HG03442 (cell line): ENCODE data around the gene DPF3.
A peak's percentile ranks its signal among the peaks of the same experiment; 100 is the strongest.

Experiments
- ATAC-seq: cut with Tn5 transposase; IDR thresholded peaks from one replicate; pipeline ENCODE4 v1.9.1; 2021; ENCODE audit warnings: mild to moderate bottlenecking, moderate library complexity; ENCODE audit not compliant: unreplicated experiment

The DPF3 gene

DNA sequence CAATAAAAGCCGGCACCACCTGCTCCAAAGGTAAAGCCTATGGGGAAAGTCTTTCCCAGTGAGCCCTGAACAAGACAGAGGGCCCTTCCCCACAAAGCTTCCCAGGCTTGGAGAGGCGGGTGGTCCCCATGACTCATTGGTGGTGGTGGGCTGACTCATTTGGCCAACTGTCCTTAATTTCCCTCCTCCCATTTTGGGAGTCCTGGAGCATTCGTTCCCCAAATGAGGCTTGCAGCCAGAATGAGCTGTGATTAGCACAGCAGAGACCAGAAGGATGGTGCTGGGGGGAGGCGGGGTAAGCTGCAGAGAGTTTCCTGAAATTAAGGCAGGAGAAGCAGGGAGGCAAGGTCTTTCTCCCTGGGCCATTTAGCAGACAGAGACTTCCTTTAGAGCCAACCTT is 241.7 kb downstream of the DPF3 start:
- no peak for ATAC-seq

DNA sequence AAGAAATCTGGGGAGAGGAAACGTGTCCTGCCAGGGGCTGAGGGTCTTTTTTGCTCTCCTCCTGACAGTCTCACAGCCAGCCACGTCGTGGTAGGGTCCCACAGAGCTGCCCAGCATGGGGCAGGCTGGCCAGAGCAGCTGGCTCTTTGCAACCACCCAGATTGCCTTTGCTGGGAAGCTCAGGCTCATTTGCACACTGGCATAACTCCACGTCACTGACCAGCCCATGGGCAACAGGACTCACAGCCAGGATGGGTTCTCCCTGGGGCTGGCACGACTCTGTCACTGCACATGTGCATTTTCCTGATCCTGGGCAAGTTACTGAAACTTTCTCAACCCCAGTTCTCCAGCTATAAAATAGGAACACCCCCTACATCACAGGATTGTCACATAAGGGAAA is 242.2 kb downstream of the DPF3 start:
- ATAC-seq, result no peak

DNA sequence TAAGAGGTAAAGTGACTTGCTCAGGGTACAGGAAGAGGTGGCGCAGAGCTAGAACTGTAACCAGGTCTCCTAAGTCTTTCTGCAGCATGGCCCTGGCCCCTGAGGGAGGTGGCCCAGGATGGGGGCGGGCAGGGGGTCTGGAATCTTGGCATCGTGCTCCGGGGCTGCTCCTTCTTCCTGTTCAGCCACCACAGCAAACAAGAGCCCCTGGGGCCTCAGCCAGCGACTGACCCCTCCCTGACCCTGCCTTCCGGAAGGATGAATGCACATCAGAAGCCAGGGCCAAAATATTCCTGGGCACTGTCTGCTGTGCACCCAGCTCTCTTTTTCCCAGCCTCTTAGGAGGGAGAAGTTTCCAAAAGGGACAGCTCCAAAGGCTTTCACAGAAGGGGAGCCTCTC is 242.8 kb downstream of the DPF3 start:
- no peak for ATAC-seq

DNA sequence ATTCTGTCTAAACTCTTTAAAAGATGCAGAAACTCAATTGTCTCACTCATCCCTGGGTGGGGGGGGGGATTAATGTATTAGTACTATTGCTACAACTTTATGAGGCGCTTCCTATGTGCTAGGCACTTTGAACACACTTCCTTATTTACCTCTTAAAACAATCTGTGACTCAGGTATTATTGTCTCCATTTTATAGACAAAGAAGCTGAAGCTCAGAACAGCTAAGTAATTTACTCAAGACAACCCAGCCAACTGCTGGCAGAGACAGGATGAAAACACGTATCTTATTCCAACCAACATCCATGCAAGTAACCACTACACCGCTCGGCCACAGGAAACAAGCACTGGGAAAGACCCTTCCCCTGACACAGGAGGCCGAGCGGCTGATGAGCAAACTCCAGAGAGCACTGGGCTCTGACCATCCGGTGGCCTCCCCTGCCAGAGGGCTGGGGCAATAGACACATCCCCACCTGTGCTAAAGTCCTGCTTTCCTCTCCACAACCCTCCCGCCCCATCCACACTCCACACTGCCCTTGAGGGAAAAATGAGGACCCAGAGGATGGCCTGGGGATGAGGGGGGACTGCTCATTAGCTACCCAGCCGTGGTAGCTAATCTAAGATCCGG is 244.2 kb downstream of the DPF3 start:
- no peak for ATAC-seq

DNA sequence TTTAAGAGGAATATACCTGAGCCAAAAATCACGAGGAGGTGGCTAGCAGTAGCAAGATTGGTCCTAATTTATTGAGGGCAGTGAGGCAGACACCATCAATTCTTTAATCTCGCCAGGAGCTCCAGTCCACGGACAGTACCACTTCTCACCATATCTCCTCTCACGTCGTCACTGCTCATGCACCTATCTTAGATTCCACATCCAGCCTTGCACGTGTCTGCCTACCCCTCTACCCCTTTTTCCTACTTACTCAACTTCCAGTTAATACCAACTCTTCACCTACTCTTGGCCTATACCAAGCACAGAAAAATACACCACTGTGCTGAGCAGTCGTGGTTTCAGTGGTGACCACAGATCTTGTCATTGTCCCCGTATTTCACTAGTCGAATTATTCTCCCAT is 246.1 kb downstream of the DPF3 start:
- no peak for ATAC-seq

DNA sequence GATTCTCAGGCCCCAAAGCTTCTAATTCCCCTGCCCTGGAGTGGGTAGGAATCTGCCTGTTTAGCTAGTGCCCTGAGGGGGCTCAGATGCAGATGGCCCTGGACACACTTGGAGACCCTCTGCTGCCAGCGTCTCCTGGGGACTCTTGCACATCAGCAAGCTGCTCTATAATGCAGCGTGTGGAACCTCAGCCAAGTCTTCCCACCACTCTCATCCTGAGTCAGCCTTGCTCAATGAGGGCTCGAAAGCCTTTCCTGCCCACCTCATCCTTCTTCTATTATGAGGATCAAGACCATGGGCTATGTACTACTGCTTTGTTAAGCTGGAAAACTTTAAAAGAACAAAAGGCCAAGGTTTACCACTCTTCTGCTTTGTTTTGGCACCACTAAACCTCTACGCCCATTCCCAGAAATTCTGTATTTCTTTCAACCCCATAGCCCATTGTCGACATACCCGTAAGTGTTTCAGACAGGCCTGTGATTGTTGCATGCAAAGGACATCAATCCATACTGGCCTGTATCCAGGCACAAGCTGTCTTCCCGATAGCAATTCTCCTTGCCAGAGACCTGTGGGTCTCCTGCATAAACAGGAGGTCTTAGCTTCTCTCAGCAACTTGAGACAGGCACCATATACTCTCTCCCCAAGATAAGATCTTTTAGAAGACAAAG is 246.9 kb downstream of the DPF3 start:
- ATAC-seq, result no peak

DNA sequence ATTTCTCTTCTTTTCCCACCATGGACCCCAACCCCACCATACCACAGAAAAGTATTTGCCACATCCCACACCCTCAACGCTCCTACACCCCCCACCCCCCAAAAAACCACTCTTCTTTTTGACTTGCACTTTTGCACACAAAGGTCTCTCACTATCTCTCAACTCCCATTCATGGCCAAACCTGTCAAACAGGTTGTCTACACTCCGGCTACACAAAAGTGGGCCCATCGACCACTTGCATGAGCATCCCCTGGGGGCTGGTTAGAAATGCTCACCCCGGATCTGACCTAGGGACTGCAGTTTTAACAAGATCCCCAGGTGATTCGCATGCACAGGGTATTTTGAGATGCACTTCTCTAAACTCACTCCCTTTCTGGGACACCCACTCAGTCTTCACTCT is 248.2 kb downstream of the DPF3 start:
- no peak for ATAC-seq

DNA sequence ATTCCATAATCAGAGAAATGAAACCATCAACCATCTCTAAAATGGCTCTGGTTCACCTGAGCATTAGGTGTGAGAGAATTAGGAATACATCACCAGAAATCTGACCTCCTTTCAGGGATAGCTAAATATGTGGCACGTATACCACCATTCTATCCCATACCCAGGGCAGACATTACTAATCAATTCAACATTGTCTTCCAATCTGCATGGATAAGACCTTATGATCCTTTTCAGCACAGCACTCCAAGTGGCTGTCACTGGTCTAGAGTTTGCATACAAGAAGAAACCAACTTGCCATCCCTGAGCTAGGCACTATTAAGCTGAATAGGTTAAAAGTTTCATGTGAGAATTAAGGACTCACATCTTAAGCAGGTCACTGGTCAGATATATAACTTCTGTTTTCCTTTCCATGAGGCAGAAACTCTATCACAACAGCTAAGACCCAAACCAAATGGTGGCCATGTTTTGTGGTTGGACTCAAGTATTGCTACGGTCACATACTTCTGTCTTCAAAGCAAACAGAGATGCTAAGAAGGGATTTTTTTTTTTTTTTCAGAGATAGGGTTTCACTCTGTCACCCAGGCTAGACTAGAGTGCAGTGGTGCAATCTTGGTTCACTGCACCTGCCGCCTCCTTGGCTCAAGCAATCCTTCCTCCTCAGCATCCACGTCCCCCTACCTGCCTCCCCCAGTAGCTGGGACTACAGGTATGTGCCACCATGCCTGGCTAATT is 249.0 kb downstream of the DPF3 start:
- no peak for ATAC-seq

DNA sequence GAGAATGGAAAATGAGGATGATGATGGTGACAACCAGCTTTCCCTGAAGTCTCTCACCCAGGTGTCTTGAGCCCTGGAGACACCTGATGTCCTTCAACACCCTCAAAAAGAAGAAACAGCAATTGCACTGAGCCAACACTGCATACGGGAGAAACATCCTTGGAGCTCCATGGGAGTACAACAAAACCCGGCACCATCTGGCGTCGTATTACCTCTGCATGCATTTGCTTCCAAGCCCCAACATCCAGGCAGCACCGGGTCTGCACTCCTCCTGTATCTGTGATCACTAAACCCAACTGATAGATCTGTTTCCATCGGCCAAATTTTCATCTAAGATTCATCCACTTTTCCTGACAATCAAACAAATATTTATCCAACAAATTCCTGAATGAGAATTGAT is 249.9 kb downstream of the DPF3 start:
- ATAC-seq, result no peak

DNA sequence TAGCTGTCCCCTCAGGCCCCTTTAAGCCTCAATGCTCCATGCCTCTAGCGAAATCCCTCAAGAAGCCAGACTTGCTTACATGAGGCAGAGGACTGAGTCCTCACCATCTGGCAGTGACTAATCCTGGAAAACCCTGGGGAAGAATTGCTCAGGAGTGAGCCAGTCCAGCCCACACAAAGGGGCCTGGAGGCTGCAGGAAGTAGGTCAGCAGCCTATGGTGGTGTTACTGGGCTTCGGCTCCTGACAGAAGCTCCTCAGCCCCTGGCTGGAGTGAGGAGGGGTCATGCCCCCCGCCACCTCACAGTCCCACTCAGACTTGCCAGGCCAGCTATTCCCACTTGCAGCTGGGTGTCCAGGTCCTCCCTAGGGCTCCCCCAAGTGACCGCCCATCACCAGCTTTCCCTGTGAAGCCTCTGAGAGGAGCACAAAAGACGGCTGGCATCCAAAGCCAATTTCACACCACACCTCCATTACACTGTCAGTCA is 250.5 kb downstream of the DPF3 start:
- ATAC-seq, result no peak

DNA sequence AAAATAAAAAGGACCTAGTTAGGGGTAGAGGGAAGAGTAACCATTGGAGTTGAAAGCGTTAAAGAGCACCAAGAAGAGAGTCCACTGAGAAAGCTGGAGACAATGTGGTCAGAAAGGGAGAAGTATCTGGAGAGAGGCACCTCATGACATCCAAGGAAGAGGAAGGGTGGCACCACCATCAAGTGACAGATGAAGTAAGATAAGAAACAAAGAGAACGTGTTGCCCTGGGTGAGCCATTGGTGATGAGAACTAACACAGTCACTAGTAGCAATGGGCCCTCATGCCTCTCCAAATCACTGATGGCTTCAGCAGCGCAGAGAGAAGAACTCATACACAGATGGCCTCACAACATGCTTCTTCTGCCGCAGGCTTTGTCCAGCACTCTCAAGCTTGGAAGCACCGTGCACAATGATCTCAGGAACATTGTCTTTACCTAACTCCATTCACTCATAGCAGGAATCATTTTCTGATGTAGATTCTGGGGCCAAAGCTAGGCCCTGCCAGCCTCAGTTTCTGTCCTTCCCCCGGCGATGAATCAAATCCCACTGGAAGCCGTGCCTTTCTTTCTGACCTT is 252.9 kb downstream of the DPF3 start:
- ATAC-seq, result no peak

DNA sequence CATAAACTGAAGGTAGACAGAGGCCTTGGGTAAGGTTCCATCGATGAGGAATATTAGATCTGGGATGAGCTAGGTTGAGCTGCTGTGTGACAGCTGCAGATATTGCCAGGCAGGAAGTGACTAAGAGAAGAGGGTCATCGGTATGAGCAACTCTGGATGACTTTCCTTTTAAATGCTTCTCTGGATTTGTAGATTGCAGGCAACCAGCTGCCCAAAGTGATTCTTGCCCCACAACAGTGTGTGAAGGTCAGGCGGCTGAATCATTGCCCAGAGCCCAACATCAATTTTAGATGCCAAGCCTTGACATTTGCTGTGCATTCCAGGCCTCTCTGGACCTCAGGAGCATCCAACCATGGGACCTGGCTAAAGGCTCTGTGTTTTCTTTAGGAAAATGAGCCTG is 255.9 kb downstream of the DPF3 start:
- no peak for ATAC-seq

DNA sequence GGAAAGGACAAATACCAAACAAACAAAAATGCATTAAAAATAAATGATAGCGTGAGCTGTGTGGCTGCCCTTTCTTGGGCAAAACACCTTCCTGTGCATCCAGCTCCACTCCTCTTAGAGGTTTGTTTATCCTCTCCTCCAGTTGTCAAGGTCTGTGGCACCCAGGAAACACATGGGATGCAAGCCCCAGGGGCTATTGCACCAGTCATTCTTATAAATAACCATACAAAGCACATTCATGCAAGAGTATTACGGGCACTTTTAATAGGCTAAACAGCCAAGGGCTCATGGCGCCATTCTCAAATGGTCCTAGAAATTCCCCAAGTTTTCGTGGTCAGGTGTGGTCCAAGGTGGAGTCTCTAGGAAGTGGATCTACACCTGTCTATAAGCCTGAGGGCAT is 257.0 kb downstream of the DPF3 start:
- no peak for ATAC-seq

DNA sequence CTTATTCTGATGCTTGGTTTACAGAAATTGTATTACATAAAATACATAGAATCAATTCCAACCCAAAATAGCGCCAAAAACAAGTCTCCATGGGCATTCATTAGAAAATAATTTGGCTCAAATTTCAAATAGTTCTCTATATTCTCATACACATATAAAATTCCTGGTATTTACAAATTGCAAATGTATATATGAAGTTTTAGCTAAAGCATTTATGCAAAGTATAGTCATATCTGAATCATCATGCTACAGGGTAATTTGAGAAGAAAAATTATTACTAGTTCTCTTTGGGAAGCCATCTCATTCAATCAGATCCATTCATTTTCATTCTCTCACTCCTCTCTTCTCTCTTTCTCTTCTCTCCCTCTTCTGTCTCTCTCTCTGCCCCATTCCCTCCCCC is 257.8 kb downstream of the DPF3 start:
- ATAC-seq, result no peak

DNA sequence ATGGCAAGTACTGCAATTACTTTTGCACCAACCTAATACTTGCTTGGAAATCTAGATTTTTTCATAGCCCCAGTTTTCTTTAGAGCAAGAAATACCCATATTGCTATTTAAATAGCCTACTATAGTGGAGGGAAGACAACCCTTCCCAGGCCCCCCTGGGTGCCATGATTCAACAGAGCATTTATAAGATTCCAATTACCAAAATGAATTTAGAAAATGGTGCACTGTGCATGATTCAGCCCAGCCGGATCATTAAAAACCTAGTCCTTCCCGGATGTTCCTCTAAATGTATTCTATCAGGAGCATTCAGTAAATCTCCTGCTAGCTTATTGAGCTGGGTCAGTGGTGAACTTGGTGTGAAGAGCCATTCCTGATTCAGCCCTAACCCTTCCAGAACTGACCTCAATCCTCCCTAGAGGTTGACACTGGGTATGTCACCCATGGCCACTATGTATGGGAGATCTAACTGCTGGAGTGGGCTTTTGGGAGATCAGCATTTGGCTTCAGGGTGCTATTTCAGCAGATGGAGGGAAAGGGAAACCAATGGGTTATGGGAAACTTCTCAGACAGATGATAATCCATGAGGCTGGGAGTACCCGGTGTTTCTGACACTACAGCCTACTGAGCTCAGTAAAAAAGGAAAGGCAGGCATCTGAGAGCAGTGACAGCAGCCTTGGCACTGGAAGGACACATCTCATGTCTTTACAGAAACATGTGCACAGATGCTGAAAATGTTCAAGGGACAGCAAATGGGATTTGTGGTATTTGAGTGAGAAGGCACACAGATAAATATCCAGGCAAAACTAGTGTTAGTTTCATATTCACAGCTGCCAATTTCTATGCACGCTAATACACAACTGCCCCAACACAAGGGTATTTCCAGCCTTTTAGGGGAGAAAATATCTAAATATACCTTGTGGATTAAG is 258.9 kb downstream of the DPF3 start:
- ATAC-seq, result peak; percentile 74

DNA sequence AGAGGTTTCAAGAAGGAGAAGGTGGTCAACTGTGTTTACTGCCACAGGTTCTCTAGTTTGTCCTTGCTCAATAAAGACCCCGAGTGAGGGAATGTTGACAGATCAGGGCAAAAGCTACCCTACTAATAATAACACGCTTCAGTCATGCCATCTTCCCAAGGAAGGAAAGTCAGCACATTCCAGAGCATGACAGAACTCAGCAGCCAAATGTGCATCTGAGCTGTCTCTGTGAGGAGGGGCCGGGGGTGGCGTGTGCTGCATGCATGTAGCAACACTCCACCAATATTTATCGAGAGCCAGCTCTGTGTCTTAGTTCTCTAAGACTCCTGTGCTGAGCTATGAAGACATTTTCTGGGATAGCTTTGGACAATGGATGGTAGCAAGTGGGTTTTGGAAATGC is 260.4 kb downstream of the DPF3 start:
- ATAC-seq, result no peak

DNA sequence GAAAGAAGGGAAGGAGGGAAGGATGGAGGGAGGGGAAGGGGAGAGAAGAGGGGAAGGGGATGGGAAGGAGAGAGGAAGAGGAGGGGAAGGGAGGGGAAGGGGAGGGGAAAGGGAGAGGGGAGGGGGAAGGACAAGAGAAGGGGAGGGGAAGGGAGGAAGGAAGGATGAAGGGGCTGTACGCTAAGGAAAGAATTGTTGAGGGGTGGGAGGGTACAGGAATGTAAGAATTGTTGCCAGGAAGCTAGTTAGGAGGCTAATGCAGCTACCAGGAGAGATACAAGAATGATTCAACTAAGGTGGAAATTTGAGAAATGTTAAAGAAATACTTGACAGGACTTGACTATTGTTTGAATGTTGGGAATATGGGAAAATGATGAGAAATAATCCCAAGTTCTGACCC is 261.2 kb downstream of the DPF3 start:
- no peak for ATAC-seq

DNA sequence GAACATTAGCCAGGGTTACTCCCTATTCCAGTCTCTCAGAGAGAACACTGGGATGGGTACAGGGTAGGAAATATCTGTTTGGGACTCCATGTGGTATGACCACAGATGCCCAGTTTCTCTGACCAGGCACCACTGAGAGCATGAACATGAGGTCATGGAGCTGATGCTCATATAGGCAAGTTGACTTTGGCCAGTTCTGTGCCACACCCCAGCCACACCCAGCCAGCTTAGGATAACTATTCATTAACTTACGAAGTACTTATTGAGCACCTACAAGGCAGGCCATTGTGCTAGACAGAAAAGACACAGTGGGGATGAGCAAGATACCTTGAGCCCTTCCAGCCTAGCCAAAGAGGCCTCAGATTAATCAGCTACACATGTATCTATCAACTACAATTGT is 262.5 kb downstream of the DPF3 start:
- no peak for ATAC-seq

DNA sequence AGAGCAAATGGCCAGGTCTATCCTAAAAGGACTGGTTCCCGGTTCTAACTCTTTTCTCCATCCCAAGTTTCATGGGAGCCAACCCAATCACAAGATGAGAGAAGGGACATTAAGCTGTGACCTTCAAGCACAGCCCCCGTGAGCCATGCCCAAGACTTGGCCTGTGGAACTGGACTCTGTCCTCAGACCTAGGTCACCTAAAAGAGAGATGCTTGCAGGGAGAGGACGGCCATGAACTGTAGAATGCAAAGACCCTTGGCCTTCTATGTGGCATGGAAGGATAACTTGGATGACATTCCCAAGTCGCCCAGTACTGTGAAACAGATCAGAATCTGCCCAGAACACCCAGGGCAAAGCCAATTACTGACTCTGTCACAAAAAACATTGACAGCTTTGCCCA is 263.5 kb downstream of the DPF3 start:
- ATAC-seq, result no peak

DNA sequence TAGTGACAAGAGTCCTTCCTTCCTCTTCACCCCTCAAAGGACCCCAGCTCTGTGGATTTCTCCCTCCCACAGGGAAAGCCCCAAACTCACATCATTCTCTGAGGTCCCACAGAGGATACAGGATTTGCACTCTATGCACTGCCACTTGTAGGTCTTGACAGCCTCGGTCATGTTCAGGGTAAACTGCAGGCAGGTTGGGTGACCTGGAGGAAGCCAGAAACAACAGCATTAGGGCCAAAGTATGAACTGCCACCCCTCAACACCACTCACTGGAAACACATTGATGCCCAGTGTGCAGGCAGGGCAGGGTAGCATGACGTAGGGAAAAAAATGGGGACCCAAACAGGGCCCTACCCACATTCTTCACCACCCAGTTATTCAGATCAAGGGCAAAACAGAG is 264.4 kb downstream of the DPF3 start:
- no peak for ATAC-seq

DNA sequence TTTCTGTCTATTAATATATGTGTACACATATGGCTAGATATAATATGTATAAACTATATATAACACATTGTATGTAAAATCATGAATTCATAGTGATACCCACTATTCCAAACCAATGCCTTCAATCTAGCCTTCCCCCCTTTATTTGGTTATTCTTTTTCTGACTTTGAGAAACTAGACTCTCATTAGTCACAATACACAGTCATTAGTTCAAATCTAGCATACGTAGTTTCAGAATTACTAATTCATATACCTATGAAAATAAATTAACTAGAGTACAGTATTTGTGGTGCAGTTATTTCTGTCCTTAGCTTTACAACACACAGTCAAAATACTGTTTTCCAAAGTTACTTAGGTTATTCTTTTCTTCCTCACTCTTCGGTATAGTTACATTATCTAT is 268.2 kb downstream of the DPF3 start:
- ATAC-seq, result no peak
